Measurements from ENCODE around the gene FAM221B.

FAM221B gene

DNA sequence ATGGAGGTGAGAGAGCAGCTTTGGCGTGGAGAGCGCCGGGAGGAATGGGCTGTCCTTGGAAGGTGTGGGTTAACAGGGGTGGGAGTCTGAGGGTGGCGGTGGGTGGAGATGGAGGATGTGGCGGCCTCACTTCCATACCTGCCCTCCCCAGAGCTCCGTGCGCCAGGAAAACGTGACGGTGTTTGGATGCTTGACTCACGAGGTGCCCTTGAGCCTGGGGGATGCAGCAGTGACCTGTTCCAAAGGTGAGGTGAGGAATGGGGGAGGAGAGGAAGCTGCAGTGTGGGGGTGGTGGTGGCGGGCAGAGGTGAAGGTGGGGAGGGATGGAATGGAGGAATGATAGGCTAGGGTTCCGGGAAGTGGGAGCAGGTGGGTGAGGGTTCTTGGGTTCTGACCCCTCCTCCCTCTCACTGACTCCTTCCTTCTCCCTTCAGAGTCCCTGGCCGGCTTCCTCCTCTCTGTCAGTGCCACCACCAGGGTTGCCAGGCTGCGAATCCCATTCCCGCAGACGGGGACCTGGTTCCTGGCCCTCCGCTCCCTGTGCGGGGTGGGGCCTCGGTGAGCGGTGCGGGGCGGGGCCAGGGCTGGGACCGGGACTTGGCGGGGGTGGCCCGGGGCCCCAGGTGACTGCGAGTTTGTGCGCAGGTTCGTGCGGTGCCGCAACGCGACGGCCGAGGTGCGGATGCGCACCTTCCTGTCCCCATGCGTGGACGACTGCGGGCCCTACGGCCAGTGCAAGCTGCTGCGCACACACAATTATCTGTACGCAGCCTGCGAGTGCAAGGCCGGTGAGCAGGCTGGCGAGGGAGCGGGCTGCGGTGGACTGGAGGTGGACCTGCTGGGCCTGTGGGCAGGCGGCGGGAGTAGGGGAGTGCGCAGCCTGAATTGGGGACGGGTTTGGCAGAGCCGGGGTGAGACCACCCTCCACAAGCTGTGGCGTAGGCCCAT lies 17.6 kb upstream of the FAM221B start:
- no peak for DNase-seq

DNA sequence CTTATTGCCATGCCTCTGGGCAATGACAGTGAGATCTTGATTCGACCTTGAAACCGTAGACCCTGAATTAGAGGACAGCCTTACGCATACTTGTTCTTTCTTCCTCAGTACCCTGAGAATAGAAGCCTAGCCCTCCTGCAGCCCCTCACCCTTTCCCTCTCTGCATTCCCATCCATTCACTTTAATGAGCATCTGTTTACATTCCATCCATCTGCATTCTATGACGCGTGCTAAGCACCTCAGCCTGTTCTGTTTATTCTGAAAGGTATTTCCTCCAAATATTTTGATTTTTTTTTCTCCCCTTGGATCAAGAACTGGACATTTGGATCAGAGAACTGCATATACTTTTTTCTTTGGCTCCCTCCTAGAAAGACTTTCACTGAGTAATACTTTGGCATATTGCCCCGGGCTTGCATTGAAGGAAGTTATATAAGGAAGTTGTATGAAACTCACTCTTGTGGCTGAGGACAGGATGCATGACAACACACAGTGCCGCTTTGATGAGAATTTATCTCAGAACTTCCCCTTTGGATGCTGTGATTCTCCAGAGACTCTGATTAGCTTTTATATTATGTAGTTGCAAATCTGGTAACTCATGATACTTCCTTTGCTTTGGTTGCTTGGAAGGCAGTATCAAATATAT lies 16.2 kb upstream of the FAM221B start:
- peak; percentile 93 for DNase-seq

DNA sequence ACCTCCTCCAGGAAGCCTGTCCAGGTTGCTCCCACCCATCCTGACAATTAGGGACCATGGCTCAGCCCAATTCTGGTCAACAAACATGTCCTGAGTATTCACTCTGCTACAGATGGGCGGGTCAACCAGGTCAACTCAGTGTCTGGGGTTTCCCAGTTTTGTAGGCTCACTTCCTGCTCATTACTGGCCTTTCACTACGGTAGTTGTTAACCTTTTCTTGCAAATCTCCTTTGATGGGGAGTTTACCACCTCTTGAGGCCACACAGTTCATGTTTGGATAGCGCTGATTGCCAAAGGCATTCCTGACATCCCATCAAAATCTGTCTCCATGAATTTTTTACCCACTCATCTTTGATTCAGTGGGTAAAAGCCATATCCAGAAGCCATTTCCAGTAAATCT lies 14.3 kb upstream of the FAM221B start:
- DNase-seq: no peak

DNA sequence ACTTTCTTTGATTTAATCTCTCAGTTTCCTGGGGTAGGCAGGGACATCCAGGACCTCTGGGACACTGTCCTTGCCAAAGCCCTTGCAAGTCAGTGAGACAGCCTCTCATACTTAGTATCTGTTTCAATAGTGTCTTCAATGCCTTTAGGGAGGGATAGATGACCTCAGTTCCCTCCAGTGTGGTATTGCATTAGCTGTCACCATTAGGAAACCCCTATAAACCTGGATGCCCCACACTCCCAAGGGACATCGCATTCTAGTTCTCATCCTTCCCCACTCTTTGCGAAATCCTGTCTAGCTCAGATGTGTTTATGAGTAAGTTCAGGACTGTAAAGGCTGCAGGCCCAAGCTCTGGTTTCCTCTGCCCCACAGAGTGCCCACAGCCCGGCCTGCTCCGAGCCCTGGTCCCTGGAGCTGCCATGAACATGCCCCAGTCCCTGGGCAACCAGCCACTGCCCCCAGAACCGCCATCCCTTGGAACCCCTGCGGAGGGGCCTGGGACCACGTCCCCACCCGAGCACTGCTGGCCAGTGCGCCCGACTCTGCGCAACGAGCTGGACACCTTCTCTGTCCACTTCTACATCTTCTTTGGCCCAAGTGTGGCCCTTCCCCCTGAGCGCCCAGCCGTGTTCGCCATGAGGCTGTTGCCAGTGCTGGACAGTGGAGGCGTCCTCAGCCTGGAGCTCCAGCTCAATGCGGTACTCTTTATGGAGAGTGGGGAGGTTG lies 13.7 kb upstream of the FAM221B start:
- no peak for DNase-seq

DNA sequence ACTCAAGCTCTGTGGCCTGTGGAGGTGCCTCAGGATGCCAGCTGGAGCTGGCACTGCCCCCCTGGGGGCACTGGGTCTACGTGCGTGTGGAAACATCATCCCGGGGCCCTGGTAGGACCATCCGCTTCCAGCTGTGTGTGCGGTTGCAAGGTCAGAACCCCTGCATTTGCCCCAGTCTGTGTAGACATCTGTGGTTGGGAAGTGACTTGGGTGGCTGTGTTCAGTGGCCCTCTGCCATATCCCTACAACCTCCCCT lies 13.0 kb upstream of the FAM221B start:
- DNase-seq: no peak

DNA sequence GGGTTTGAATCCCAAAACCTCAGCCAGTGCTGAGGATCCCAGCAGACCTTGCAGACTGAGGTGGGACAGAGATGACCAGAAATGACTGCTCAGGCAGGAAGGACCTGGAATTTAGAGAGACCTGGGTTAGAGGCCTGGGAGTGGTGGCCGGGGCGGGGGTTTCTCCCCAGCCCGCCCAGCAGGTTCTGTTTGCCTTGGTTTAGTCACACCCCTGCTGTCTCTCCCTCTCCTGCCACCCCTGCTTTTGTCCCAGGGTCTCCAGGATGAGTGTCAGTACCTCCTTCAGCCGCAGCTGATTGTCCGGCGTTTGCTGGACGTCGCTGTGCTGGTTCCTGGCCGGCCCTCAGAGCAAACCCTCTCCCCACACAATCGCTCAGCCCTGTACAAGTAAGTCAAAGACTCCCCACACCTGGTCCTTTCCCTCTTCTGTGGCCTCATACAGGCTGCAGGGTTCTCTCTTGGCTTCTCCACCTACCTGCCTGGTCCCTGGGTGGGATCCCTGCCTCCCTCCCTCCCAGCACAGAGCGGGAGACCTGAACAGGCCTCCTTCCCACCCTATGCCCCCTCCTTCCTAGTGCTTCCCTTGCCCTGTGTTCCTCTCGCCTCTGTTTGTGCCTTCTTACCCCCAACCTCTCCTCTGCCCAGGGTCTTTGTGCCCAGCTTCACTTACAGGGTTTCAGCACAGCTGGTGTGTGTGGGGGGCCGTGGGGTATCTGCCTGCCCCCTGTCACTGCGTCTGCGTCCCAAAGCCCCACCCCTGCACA lies 12.5 kb upstream of the FAM221B start:
- no peak for DNase-seq

DNA sequence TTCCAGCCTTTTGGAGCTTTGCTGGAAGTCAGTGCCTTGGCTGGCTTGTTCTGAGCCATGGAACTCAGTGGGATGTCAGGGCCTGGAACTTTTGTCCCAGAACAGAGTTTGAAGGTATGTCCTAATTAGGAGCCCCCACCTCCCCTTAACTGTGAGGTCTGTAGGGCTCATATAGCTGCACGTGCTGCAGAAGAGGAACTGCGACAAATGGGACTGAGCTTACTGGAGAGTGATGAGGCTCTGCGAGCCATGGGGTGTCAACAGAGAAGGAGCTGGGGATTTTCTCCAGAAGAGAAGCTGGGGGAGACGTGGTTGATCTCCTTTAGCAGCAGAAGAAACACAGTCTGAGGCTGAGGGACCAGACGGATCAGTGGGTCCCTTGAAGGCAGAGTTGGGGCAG lies 11.4 kb upstream of the FAM221B start:
- DNase-seq: no peak

DNA sequence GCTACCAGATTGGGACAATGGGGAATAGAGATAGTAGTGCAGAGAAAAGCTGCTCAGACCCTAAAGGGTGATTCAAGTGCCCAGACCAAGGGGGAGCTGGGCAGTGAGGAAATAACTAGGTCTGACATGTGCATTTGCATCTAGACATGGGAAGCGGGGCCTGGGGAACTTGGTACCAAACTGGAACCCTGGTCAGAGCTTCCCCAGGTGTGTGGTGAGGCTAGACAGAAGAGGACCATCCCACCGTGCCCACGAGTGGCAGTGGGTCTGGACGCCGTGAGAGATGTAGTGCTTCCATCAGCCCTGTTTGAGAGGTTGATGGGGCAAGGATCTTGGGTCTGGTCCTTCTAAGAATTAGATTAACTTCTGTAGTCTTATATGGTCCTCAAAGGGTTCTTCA lies 8.1 kb upstream of the FAM221B start:
- no peak for DNase-seq

DNA sequence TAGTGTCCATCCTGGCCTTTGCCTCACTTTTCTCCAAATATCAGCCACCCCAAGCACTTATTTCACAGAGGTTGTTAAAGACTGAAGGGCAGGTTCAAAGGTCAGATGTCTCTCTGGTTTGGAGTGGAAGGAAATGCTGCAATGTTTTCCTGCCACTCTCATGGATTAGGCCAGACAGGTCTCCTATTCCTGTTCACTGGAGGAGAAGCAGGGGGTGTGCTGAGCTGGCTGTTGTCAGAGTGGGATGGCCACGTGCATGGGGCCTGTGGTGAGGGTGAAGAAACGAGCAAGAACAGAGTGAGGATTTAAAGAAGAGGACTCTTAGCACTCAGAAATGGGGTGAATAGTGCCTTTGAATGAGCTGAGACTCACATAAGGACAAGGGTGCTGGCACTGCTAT lies 7.2 kb upstream of the FAM221B start:
- DNase-seq: no peak

DNA sequence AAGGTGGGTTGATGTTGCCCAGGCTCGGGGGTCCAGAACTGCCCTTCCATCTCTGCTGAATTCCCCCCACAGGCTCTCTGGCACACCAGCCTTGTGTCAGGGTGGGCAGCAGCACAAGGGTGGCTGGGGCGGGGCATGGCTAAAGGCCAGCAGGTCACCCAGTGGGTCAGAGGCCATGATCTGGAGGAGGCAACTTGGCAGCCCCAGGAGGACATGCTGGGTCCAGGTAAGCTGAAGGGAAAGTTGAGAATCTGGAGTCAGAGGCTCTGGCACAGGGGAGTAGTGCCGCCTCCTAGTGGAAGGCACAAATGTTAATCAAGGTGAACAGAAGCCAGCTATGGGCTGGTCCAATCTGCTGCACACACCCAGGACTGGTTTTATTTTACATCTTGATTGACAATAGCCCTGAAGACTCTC lies 6.7 kb upstream of the FAM221B start:
- DNase-seq: no peak

DNA sequence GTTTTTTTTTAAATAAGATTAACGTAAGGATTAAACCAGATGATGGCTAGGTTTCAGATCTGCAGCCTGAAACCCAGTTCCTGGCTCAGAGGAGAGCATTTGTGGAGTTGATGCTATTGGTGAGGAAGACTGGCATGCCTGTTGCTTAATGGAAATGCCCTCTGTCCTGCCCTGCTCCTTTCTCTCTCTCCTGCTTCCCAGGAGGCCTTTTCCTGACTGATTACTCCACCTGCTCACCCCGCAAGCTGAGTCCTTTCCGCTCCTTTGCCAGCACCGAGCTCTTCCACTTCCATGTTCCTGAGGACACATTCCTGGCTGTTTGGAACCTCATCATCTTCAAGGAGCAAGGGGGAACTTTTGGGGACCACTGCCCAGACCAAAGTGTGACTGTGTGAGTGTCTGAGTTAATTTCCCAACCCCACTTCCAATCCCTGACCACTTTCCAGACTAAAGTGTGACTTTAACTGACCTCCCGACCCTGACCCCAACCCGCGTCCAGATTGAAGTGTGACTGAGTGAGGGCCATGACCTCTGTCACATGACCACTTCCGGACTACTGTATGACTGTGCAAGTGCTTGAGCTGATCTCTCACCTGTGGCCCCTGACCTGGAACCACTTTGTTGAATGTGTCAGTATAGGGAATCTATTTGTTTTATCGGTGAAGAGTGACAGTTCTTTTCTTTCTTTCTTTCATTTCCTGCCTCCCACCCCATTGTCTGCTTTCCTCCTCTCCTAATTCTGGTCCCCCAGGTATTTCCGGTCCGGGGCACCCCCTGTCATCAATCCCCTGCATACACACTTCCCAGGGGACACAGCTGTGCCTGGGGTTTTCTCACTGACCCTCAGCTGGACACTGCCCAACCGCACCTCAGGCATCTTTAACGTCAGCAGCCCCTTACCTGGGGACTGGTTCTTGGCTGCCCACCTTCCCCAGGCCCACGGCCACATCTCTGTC lies 6.0 kb upstream of the FAM221B start:
- DNase-seq: no peak

DNA sequence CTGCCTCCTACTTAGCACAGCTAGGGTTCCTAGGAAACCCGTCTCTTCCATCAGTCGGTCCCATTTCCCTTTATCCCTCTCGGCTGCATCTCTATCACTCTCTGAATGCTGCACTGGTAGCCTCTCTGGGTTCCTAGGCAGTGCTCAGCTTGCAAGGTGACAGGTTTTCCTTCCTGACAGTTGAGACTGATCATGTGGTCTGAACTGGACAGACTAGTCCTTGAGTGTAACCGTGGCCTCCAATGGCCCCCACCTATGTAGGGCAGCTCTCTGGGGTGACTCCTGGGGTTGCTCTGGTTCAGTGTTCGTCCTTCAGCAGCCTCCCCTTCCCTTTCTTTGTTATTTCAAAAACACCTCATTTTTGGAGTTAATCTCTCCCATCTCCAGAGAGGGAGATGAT lies 4.3 kb upstream of the FAM221B start:
- DNase-seq: no peak

DNA sequence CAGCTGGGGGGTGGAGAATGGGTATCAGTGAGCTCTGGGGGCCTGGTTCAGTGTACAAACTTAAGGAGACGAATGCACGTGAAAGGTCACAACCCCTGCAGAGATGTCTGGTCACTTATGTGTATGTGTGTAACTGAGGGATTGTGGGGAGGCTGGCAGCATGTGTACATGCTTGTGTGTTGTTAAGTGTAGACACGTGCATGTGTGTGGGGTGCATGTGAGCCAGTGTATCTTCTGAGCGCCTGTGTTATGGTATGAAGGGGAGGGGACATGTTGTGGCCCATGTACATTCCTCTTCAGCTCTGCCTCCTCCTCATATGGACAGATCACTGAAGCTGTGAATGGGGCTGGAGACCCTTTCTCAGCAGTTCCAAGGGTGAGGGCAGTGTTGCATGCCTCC lies 2.5 kb upstream of the FAM221B start:
- DNase-seq: no peak

DNA sequence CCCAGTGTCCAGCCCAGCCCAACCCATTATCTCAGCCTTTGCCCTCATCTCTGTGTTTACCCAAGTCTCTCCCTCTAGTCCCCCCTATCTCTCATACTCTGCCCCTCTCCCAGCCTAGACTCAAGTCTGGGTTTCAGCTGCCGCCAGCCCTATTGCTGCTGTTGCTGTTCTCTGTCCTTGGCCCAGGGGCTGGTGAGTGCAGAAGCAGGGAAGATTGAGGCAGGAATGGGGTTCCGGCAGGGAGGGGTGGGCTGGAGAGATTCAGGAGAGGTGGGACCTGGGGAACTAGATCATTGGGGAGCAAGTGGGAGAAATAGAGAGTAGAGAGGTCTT lies 1.2 kb upstream of the FAM221B start:
- no peak for DNase-seq

DNA sequence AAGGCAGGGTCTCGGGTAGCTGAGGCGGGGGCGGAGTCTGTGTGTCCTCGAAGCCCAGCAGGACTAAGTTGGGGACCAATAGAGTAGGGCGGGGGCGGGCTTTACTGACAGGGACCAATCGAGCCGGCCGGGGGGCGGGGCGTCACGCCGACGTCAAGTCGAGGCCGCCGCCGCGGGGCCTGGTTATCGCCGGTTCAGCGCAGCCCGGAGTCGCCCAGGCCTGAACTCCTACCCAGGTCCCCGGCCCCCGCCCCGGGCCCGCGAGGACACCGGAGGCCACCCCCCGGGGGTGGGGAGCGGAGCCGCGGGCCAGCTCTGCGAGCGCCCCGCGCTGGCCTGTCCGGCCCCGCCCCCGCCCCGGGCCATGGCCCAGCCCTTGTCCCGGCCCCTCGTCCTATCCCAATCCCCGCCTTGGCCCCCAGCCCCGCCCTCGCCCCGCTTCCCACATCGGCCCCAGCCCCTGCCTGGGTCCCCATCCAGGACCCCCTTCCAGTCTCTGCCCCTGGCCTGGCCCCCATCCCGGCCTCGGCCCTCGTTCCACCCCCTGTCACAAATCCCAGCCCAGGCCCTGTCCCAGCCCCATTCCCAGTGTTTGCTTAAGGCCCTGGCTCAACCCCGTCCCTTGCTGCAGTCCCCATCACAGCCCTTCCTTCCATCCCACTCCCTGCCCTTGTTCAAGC lies 692 bp upstream of the FAM221B start, which contains the start of gene TMEM8B:
Gene TMEM8B, plus strand, starts transcription at position 145 of the 680 bp plus-strand sequence. Its CDS starts 220 bp downstream, at position 365.
- peak; percentile 90 for DNase-seq

DNA sequence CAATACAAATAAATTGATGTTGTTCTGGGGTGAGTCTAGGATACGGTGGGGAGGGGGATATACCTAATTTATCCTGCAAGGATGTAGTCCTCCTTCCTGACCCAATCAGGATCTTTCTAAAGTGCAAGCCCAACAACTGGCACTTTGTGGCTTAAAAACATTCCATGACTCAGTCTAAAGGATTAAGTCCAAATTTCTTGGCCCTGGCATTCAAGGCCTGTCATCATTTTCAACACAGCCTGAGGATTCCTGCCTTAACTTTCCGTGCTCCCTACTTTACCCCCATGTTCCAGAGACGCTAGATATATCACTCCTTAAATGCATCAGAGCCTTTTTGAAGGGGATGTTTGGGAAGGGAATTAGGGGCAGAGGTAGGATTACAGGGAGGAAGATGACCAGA lies 1.0 kb downstream of the FAM221B start:
- peak; percentile 70 for DNase-seq

DNA sequence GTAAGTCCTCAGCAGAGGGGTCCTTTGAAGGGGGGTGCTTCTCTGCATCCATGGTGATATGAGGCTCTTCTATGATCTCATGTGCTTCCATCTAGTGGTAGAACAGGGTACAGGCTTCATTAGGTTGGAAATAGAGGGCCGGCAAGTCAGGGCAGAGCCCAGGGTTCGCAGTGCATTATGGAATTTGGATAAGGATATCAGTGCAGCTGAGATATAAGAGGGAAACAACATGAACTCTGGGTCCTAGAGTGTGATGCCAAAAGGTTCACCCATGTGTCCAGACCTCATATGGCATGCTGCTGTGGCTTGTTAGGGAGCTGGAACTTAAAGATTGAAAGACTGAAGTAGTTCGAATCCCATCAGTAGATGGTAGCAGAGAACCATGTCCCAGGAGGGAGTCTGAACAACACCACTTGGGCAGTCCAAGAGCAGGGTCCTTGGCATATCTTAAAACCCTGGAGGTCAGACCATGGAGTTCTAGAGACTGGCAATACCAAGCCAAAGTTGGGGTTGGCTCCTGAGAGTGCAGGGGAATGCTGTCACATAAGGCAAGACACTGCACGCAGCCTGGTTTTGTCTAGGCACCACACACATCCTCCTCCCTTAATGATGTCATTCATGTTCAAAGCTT lies 2.3 kb downstream of the FAM221B start:
- peak; percentile 65 for DNase-seq

DNA sequence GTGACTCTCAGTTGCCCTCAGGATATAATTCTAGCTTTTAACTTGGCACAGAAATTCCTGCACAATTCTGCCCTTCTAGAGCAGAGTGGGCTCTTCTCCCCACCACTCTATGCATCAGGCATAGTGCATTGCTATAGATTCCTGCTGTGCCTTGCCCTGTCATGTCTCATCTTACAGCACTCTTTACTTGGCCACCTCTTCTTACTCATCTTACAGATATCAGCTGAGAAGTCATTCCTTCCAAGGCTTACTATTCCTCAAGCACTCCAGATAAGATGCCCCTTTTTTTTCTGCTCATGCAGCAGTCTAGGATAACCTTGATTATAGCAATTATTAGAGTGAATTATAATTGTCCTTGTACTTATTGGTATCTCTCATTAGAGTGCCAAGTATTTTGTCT lies 5.6 kb downstream of the FAM221B start:
- DNase-seq: no peak

DNA sequence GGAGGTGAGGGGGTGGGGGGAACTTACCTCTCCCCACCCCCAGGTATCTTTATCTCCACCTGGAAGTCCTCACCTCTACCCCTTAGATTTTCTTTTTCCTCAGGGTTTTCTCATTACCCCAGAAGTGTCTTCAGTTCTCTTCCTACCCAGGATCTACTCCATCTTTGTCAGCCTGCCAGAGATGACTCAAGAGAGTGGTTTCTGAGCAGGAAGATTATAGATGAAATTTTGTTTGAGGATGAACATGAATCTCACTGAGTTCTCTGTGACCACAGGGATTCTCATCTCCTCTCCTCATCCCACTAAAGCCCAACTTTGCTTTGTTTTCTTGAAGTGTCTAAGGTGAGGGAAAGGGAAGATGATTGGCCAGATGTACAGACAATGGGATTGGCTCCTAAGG lies 8.5 kb downstream of the FAM221B start:
- peak; percentile 85 for DNase-seq

DNA sequence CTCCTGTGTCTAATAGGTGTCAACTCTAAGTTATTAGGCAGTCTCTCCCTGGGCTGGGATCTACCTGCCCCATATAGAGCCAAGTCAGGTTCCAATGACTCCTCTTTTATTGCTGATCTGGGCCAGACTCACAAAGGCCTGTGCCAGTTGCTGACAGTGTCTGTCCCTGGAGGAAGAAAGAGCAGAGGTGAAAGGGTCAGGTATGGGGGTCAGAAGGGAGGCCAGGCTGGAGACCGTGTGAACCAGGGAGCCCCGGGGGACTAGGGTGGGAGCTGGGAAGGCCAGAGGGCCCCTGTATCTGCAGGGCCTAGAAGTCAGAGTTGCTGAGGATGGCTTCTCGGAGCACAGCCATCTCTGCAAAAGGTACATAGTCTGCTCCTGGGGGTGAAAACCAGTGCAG lies 10.2 kb downstream of the FAM221B start:
- no peak for DNase-seq

DNA sequence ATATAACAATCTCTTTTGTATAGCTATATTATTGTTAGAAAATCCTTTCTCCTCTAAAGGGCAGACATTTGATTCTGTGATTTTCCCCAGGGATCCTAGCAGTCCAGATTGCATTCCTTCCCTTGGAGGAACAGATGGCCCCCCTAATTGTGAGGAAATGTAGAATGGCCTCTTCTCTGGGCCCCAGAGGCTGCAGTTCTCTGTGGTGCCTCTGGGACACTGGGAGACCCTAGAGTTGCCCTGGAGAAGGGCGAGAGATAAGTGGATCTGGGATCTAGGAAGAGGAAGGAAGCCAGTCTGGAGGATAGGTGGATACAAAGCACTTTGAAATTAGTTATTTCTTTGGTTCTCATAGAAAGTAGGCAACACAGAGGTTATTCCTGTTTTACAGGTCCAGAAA lies 11.8 kb downstream of the FAM221B start:
- DNase-seq: no peak

All from fibroblast of upper back skin (primary cell).